GM18873 (cell line): ENCODE data around the gene SRGAP3.

ENCODE experiments used
- ATAC-seq: cut with Tn5 transposase; IDR thresholded peaks from one replicate; pipeline ENCODE4 v1.9.1; 2021; ENCODE audit warnings: mild to moderate bottlenecking, moderate library complexity, moderate number of reproducible peaks; ENCODE audit not compliant: unreplicated experiment, low FRiP score

Gene SRGAP3

GRCh38 chr3:8980756-8981257 lies 268.6 kb downstream of the SRGAP3 start:
- no peak for ATAC-seq

GRCh38 chr3:8979262-8979661 lies 270.2 kb downstream of the SRGAP3 start:
- ATAC-seq, result no peak

DNA sequence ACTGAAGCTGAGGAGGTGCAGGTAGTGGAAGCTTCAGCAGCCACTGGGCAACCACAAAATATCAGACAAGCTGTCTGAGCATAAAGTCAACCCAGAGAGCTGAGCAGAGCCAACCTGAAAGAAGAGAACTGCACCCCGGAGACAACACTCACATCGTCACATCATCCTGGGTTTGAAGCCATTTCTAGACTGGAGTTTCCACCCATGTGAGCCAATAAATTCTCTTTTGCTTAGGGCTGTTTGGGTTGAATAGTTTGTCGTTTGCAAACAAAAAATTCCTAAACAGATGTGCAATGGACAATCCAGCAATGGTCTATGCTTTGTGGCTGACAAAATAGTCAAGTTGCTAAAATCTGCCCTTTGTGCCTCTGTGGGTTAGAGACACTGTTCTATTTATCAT lies 270.9 kb downstream of the SRGAP3 start:
- no peak for ATAC-seq

- no peak for ATAC-seq
These were observed 272.8 kb downstream of the SRGAP3 start for GRCh38 chr3:8976540-8977182.

DNA sequence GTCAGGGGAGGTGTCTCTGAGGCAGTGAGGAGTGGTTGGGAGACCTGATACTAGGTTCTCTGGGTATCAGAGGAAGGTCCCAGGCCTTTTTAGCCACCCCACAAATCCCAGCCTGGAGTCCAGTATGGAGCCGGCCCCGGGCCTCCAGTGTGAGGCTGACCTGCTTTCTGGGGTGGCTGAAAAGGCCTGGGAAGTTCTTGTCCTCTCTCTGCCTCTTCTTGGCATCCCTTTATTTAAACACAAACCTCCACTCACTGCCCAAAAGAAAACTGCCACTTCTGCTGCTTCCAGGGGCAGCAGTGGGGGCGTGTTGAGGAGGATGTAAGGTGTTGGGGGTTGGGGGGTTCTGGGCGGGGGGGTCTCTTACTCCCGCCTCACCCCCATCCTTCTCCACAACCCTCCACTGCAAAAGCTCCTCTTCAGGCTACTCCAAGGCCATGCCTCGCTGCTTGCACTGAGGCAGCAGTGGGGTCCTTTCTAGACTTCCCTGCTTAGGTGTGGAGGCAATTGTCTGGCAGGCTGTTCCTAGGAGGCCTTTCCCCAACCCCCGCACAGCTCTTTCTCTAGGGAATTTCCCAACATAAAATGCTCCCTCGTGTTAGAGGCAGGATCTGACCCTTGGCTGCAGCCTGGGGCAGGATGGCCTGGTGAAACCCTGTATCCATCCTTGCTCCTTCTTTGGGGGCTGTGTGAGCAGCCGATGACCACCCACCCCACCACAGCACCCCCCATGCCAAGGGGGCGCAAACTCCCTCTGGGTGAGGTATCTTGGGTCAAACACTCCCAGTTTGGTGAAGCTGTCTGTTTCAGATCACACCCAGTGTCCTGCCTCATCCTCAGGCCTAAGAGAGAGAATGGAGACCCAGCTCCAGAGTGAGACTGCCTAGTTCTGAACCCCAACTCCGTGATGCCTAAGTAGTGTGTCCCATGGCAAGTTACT lies 274.1 kb downstream of the SRGAP3 start:
- ATAC-seq, result no peak

GRCh38 chr3:8974458-8974857 lies 275.0 kb downstream of the SRGAP3 start:
- ATAC-seq, result no peak

DNA sequence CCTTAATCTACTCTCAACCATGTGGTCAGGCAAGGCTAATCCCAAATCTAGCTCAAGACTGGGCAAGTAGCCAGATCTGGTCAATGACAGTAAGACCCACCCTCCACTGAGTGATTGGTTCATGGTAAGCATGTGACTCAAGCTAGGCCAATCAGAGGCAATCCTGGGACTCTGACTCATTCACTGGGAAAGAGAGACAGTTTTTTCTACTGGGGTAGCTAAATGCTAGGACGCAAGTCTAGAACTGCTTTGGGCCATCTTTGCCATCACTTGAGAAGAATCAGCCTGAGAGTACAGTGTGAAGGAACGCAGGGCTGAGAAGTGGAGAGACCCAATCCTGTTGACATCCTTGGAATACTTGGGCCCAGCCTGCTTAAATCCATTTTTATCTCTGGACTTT lies 276.8 kb downstream of the SRGAP3 start:
- no peak for ATAC-seq

GRCh38 chr3:8970971-8971589 lies 278.4 kb downstream of the SRGAP3 start:
- no peak for ATAC-seq

DNA sequence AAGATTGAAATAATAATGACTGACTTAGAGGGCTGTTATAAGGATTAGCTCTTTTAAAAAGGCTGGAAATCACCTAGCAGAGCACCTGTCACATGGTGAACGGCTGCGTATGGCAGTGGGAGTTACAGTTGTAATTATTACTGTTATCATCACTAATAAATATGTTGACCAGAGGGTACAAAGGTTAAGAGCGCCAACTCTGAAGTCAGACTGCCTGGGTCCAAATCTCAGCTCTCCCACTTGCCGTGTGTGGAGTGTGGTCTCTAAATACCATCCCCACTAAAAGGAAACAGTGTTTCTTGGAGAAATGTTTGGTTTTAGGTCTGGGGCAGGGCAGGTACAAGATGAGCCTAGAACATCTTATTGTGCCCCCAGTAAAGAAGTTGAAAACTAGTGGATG lies 280.2 kb downstream of the SRGAP3 start:
- no peak for ATAC-seq

DNA sequence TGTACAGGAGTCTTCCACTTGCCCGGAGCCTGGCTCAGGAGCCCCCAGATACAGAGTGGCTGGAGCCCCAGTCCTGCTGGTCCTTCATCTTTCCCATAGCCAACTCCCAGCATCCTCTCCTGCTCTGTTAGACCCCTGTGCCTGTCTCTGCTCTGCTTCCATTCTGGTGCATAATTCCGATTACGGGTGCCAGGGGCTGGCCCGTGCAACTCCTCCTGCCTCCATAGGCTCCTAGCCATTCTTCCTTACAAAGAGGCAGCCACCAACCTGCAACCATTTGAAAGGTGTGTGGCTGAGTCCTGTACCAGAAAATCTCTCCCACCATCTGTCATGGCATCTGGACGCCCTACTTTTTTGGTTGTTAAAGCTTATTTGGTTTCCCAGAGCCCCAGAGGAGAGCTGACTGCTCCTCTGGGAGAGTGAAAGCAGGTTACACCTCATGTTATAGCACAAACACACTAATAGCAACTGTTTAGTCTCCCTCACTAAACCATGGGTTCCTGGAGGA lies 281.0 kb downstream of the SRGAP3 start:
- no peak for ATAC-seq

DNA sequence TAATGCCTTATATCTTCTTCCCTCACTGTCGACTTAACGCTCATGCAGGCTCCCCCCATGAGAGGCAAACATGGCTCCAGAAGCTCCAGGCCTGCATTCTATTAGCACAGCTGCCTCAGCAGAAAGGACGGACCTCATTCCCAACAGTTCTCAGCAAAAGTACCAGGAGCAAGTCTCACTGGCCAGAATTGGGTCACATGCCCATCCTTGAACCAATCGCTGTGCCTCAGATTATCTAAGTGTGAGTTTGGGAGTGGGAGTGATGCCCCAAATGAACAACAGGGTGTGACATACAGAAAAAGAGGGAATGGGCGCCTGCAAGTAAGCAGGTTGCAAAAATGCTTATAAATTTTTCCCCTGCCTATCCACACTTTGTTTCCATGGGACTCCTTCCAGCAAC lies 281.9 kb downstream of the SRGAP3 start:
- ATAC-seq, result no peak

DNA sequence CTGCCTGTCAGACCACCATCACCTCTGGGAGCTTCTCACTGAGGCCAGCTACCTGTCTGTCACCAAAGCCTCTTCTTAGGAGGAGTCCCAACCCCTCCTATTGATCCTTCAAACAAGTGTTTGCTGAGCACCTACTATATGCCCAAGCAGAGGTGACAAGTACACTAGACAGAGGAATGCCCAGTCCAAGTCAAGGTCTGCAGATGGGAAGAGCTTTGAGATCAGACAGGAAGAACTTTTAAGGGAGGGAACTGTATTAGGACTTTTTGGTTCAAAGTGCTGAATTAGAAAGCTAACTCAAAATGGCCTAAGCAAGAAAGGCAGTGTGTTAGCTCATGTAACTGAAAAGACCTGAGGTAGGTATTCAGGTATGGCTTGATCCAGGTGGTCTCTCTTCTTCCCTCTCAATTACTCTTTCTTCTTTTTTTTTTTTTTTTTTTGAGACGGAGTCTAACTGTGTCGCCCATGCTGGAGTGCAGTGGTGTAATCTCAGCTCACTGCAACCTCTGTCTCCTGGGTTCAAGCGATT lies 282.6 kb downstream of the SRGAP3 start:
- ATAC-seq, result no peak

GRCh38 chr3:8966150-8966819 lies 283.2 kb downstream of the SRGAP3 start:
- no peak for ATAC-seq

DNA sequence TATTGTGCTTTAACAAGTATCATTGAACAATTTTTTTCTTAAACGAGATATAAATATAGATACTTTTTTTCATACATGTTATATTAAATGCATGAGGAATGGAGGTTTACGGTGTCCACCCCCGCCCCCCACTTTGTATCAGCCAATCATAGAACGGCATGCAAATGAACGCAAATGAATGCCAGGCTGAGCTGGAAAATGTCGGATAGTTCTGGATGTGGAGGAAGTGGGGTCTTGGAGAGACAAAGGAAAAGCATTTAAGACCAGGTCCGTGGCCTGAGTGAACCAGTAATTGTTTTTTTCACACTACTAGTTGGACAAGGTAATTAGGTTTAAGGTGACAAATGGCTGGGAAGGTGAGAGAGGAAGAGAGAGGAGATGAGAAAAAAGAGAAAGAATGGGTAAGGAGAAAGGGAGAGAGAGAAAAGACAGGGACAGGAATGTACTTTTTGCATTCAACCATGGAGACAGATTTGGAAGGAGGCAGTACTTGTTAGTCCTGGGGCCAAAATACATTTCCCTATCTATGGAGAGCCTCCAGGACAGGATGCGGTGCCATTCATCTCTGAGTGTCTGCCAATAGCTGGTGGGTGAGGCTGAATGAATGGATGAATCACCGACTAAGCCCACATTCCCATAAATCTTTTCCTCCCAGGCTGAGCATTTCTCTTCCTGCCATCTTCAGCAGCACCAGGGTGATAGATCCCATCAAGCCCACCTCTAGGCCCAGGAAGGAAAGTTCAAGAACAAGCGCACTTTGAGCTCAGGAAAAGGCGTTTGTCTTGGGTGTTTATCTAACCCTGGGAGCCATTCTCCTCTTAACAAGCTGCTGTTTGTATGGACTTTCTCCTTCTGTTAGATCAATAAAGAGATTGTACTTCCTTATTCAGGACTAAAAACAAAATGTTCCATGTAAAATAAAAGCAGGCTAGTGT lies 284.7 kb downstream of the SRGAP3 start:
- ATAC-seq, result no peak

DNA sequence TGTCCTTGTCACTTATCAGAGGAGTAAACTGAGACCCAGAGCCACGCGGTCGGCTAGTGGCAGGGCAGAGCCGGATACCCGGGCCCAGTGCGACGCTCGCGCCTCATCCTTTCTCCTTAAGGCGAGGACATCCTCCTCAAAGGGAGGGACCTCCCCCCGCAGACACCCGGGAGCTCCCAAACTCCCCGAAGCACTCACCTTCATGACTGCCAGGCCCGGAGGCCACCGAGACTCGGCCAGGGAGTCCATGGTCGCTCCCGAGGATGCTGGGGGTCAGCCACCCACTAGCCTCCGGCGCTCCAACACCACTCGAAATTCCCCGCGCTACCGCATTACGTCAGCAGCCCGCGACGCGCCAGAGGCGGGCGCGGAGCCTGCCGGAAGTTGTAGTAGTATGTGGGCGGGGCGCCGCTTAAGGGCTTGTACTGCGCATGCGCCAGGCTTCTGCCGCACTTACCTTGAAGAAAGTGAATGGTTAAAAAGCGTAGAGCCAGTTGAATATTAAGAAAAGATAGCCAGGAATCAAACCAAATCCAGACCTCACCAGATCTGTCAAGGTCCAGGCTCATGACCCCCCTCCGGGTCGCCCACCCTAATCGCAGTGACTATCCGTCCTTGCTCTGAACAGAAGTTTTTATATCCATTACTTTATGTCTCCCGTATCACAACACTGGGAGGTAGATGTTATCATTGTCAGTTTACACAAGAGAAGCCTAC lies 286.2 kb downstream of the SRGAP3 start, which contains the start of gene RAD18:
RAD18 (minus strand) TSS at position 336 of the 717 bp plus-strand sequence; CDS start at position 249, 87 bp downstream.
- ATAC-seq, result peak; percentile 87

DNA sequence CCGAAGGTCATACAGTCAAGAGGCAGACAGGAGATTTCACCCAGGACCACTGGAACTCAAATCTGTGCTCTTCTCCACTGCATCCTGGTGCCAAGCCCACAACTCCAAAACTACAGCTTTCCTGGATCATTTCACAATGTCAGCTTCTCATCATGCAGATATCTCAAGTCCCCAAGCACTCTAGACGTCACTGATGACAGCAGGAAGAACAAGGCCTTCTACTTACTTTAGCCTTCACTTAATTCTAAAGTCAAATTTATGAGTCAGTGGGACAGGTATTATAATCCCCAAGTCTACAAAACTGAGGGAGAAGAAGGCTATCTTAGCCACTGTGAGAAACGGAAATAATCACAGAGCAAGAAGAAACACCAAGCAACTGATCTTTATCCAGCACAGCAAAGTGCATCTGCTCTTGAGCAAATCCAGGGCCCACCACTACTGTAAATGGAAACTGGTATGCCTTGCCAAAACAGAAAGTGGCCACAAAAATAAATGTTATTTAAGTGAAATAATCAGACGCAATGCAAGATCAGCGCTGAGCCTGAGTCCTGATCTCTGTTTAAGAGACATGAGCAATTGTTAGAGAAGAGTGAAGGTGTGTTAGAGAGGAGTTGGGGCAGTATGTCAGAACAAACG lies 287.1 kb downstream of the SRGAP3 start:
- no peak for ATAC-seq

- no peak for ATAC-seq
These were observed 289.8 kb downstream of the SRGAP3 start for GRCh38 chr3:8959668-8960067.
